NCI-H187 treated with DMSO at 0.1 percent for 48 hours (cell line): ENCODE results near the gene USHBP1.
A peak's percentile ranks its signal among the peaks of the same experiment; 100 is the strongest.
"Not testable (repeated sequence)": the region's sequence is repeated elsewhere in the genome, so short reads cannot be mapped to it uniquely, and the experiment has no call there.

Experiments used
- DNase-seq: peaks from one replicate; lab custom pipeline; 2025; lab: John Stamatoyannopoulos, UW

USHBP1 gene

DNA sequence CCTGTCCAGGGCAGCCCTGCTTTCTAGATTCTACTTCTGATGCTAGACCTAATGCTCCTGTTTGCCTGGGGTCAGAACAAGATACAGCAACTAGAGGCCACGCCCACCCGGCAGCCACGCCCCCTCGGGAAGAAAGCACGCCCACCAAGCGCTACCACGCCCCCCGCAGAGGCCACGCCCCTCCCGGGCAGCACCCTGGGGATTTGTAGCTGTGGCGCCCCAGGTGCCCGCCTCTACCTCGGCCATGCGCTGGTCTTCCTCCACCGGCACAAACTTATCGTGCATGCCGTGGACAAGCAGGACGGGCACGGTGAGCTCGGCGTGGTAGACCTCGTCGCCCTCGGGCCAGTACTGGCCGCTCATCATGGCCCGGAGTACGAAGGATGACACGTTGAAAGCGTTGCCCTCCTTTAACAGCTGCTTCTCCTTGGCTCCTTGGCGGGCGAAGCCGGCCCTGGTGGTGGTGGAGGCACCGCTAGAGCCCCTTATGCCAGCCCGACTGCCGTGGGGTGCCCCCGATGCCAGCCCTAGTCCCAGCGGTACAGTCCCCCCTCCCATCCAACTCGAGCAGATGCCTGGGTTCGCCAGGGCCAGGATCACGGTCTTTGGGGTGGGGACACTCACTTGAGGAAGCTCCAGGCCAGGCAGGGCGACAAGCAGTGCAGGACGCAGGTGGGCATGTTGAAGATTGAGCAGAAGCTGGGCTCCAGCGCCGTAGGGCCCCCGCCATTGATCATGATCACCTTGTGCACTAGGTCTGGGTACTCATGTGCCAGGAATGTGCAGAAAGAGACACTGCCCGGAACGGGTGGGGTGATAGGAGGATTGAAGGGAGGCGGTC, 29.7 kb upstream of the USHBP1 start:
- no peak for DNase-seq

DNA sequence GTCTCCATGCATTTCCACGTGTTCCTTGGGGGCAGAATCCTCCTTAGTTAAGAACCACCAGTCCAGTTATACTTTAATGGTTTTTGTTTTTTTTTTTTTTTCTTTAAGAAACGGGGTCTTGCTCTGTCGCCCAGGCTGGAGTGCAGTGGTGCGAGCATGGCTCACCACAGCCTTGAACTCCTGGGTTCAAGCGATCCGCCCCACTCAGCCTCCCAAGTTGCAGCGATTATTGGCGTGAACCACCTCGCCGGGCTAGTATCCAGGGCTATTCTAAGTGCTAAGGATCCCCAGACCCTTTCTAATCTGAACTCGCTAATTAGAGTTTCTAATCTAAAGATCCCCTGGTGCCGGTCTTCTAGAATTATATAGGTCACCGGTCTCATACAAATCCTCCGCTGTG, 29.1 kb upstream of the USHBP1 start:
- no peak for DNase-seq

GRCh38 chr19:17292301-17293074, 27.9 kb upstream of the USHBP1 start:
- DNase-seq = no peak

GRCh38 chr19:17289489-17289888, 24.9 kb upstream of the USHBP1 start:
- no peak for DNase-seq

- DNase-seq = no peak
These were observed 22.2 kb upstream of the USHBP1 start for GRCh38 chr19:17286752-17287151.

DNA sequence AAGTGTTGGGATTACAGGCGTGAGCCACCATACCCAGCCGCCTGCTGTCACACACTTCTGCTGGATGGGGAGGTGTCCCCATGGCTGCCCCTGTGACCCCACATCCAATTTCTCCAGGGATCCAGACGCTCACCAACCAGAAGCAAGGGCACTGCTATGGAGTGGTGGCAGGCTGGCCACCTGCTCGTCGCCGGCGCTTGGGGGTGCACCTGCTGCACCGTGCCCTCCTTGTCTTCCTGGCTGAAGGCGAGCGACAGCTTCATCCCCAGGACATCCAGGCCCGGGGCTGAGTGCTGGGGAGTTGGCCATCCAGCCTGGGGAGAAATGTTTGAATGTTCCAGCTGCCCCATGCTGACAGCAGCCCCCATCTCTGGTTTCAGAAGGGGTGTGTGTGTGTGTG, 21.7 kb upstream of the USHBP1 start:
- no peak for DNase-seq

GRCh38 chr19:17285415-17286135, 21.0 kb upstream of the USHBP1 start:
- DNase-seq = no peak

- DNase-seq = no peak
These were observed 19.0 kb upstream of the USHBP1 start for GRCh38 chr19:17283504-17283996.

GRCh38 chr19:17282488-17283125, 18.1 kb upstream of the USHBP1 start:
- no peak for DNase-seq

DNA sequence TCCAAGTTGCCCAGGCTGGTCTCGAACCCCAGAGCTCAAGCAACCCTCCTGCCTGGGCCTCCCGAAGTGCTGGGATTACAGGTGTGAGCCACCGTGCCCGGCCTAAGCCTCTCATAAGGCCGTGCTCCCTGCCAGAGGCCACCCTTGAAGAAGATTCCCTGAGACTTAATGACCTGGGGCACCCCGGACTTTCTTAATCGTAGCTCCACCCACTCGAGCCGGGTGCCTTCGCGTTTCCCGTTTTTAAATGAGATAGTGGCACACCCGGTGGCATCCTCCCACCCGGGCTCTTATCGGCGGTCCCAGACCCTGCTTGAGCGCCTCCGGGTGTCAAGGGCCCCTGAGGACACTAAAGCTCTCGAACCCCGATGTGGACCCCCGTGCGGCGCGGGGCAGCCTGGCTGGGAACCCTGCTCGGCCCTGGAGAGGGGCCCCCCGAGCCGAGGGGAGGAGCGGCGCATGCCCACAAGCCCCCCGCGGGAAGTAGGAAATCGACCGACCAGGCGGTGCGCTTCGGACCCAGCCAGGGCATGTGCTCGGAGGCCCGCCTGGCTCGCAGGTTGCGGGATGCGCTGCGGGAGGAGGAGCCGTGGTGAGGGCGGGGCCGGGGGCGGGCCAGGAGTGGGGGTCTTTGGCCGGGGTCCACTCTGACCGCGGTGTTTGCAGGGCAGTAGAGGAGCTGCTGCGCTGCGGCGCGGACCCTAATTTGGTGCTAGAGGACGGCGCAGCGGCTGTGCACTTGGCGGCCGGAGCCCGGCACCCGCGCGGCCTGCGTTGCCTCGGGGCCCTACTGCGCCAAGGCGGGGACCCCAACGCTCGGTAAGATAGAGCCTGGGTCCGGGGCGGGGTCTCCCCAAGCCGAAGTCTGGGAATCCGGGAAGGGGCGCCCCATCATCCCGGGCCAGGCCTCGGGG, 17.1 kb upstream of the USHBP1 start, which contains the start of gene ANKLE1:
TSS of gene ANKLE1 (plus strand) at position 511 of the 914 bp plus-strand sequence. CDS start at position 531, 20 bp downstream.
- no peak for DNase-seq

- DNase-seq = no peak
These were observed 14.9 kb upstream of the USHBP1 start for GRCh38 chr19:17279436-17279835.

GRCh38 chr19:17275441-17276175, 11.1 kb upstream of the USHBP1 start:
- DNase-seq = no peak

- DNase-seq = not testable (repeated sequence)
These were observed 10.3 kb upstream of the USHBP1 start for GRCh38 chr19:17274892-17275291.

GRCh38 chr19:17268754-17269153, 4.2 kb upstream of the USHBP1 start:
- DNase-seq = no peak

DNA sequence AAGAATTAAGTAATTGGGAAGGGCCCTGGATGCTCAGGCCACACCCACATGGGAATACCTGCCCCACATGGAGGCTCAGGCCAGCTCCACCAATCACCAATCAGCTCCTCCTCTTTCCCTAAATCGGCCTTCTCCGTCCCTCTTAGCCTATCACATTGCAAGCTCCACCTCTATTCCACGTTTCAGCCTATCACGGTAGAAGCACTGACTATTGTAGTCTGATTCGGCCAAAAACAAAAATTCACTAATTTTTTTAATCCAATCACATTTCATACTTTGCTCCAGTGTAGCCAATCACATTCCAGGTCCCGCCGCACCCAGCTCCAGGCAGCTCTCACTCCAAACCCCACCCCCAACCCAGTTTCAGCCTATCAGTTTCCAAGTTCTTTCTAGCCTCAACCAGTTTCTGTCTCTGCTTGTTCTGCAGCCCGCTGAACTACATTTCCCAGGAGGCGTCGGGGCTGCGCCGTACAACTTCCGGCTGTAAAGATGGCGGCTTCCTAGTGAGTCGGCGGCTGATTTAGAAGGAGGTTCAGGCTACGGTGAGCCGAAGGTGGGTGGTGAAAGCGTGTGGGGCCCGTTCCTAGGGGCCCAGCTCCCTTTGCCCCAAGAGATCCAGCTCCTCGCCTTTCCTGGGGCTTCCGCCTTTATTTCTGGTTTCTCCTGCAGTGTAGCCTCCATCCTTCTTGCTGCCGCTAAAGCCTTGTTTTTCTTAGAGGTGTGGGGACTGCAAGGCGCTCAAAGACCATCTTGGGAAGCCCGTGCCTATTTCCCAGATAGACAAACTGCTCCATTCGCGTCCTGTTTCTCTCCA, 2.6 kb upstream of the USHBP1 start, which contains the start of gene BABAM1:
TSS of gene BABAM1 (plus strand) at position 469 of the 814 bp plus-strand sequence. CDS start 1,364 bp downstream, outside the sequence.
- peak; percentile 84 for DNase-seq

DNA sequence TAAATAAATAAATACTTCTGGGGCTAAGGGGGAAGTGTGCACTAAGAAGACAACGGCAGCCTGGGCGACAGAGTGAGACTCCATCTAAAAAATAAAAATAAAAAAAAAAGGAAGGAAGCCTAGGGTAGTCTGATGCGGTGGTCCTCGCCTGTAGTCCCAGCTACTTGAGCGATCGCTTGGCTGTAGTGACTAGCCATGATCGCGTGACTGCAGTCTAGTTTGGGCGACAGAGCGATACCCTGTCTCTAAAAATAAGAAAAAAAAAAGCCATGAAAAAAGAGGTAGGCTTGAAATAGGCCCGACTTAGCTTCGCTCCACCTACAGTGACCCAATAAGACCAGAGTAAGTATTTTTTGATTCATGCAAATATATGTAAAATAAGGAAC, 2.0 kb upstream of the USHBP1 start:
- DNase-seq = no peak

DNA sequence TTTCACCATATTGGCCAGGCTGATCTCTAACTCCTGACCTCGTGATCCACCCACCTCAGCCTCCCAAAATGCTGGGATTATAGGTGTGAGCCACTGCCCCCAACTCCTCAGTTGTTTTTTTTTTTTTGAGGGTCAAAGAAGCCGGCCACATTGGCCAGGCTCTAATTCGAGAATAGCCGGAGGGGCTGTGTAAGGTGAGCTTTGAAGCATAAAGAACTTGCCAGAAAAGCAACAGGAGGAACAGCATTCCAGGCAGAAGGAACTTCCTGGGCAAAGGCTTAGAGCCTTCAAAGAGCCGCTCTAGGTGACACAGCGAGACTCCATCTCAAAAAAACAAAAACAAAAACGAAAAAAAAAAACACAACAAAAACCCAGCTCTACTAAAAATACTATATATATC, 1.5 kb upstream of the USHBP1 start:
- no peak for DNase-seq

DNA sequence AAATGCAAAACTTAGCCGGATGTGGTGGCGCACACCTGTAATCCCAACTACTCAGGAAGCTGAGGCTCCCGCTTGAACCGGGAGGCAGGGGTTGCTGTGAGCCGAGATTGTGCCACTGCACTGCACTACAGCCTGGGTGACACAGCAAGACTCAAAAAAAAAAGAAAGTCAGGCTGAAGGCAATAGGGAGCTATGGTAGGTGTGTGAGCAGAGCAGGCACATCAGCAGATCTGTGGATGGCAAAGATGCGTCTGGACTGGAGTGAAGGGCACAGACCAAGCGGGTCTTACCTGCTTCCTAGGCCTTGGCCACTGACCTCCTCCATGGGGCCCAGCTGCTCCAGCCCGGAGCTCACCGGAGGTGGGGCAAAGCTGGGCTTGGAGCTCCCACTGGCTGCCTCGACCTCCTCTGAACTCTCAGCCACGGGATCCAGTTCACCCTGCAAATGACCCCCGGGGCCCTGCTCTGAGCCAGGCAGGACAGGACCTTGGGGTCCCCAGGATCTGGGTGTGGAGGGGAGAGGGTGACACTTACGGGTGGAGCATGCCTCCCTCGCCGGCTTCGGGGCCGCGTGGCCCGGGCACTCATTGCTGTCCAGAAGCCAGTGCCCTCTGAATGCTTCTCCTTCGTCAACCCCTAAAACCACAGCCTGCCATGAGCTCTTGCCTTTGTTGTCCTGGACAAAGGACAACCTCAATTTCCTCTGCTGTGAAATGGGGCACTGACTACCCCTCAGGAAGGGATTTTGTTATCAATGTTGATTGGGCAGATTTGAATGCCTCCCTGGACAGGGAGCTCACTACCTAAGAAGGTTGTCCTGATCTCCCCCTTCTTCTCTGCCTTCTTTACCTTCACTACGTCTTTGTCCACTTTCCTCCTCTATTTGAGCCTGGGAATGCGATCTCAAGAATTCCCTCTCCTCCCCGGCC, 569 bp downstream of the USHBP1 start:
- DNase-seq = no peak
